GM12801 (cell line): ENCODE data around the gene OST4.

Experiments
- CTCF ChIP-seq: IDR thresholded peaks from one replicate; pipeline ENCODE4 v1.5.1; 2011; ENCODE audit warnings: control low read depth; ENCODE audit not compliant: insufficient read length; ENCODE audit errors: extremely low read depth

OST4 gene

DNA sequence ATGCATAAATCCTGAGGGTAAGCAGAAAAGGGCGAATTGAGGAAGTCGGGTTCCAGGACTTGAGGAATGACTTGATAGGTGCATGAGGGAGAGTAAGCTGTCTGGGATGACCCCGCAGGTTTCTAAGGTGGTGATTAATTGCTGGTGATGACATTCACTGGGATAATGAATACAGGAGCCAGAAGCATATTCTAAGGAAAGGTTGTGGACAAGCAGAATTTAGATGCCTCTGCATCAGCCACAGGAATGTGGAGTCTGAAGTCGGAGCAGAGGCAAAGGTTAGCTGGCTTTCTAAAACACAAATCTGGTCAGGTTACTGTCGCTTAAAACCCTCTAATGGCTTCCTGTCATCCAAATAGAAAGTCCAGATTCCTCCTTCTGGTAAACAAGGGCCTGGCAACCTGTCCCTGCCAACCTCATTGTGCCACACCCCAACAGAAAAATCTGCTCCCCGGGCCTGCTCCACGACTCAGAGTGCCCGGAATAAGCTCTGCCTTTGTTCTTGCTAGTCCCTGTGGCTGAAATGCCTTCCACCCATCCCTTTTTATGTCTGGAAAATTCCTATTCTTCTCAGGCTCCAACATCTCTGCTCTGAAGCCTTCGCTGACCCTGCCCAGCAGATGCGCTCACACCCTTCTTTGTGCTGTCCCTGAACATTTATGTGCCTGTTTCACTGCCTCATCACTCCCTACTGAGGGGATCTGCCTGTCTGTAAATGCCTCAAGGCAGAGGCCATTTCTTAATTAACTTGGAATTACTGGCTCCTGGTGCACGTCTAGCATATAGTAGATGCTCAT, 50.0 kb downstream of the OST4 start:
- no peak for TF ChIP-seq CTCF
